B cell (primary cell): ENCODE data around the gene WEE1. TPM values are rescaled to one million over a fixed set of nuclear protein-coding genes. Genes with fewer than 3 reads are reported as not detected.

Experiments
- ATAC-seq: fragments of 200-7000 bp; cut with Tn5 transposase; one replicate; pipeline ENCODE4 v1.10.0; 2021; ENCODE audit warnings: low read depth, mild to moderate bottlenecking, moderate number of reproducible peaks, moderate library complexity
- CTCF ChIA-PET: fragments of 350-600 bp; sonication (Branson Sonifier 250); formaldehyde crosslinking; loops from one replicate; lab custom pipeline; 2021; ENCODE audit warnings: antibody characterized with exemption, inconsistent platforms; lab: Charles Lee
- POLR2A ChIA-PET: fragments of 350-600 bp; sonication (Branson Sonifier 250); formaldehyde crosslinking; loops from one replicate; lab custom pipeline; 2021; ENCODE audit warnings: antibody characterized with exemption; lab: Charles Lee
- DNase-seq: peaks from one replicate; pipeline ENCODE4 v3.0.0; 2013
- H2AFZ ChIP-seq: 2 replicates; pipeline ENCODE4 v1.6.1; 2012; ENCODE audit warnings: mild to moderate bottlenecking, low read depth, low read length; ENCODE audit not compliant: insufficient read depth, poor library complexity, severe bottlenecking
- H3K27ac ChIP-seq, 2 donors: 1 replicate in 1 of 2; 2 replicates in 1 of 2; pipeline ENCODE4 v1.5.1; 2012 to 2013; ENCODE audit warnings: low read length in 2 of 2, mild to moderate bottlenecking in 2 of 2, moderate library complexity in 1 of 2
- H3K27me3 ChIP-seq, 4 experiments: fragments of 200-600 bp in 1 of 4; sonication (generic) in 1 of 4; replicated peaks in 1 of 4; 1 replicate in 2 of 4; 2 replicates in 2 of 4; pipeline versions ENCODE4 v1.6.1 to v1.7.0; 2013 to 2016; ENCODE audit warnings: low read length in 3 of 4, mild to moderate bottlenecking in 2 of 4, mixed read lengths in 1 of 4, moderate library complexity in 1 of 4; ENCODE audit not compliant: insufficient read depth in 4 of 4, control insufficient read depth in 3 of 4; ENCODE audit errors: control extremely low read depth in 1 of 4
- H3K36me3 ChIP-seq, 2 experiments: replicated peaks in 1 of 2; 1 replicate in 1 of 2; 2 replicates in 1 of 2; pipeline versions ENCODE4 v1.6.1 to v1.7.1; 2013; ENCODE audit warnings: low read length in 1 of 2; ENCODE audit not compliant: insufficient read depth in 2 of 2, control insufficient read depth in 1 of 2; ENCODE audit errors: control extremely low read depth in 1 of 2, extremely low read depth in 1 of 2
- H3K4me1 ChIP-seq, 2 donors: fragments of 200-600 bp in 1 of 2; sonication (generic) in 1 of 2; 1 replicate in 1 of 2; 2 replicates in 1 of 2; pipeline versions ENCODE4 v1.5.1 to v1.6.1; 2013 to 2017; ENCODE audit warnings: low read length in 2 of 2; ENCODE audit not compliant: control insufficient read depth in 2 of 2, insufficient read depth in 2 of 2
- H3K4me2 ChIP-seq: replicated peaks from 2 replicates; pipeline ENCODE3; 2012; ENCODE audit warnings: mild to moderate bottlenecking, low read depth, low read length; ENCODE audit not compliant: poor library complexity, severe bottlenecking
- H3K4me3 ChIP-seq, 5 experiments: fragments of 200-600 bp in 1 of 5; sonication (generic) in 1 of 5; 1 replicate in 3 of 5; 2 replicates in 2 of 5; pipeline versions ENCODE4 v1.5.1 to v1.7.0; 2011 to 2016; ENCODE audit warnings: low read length in 4 of 5, mild to moderate bottlenecking in 4 of 5, low read depth in 2 of 5, control low read depth in 1 of 5, moderate library complexity in 1 of 5; ENCODE audit not compliant: insufficient read depth in 1 of 5; ENCODE audit errors: control extremely low read depth in 1 of 5, extremely low read depth in 1 of 5
- H3K79me2 ChIP-seq: fragments of 200-600 bp; sonication (generic); one replicate; pipeline ENCODE4 v1.6.0; 2016; ENCODE audit warnings: low read length; ENCODE audit not compliant: control insufficient read depth, insufficient read depth
- H3K9ac ChIP-seq: fragments of 200-600 bp; sonication (generic); 2 replicates; pipeline ENCODE4 v1.6.1; 2017; ENCODE audit warnings: mild to moderate bottlenecking, low read length, moderate library complexity
- H3K9me3 ChIP-seq, 3 donors: one replicate each; pipeline versions ENCODE4 v1.6.1 to v1.7.1; 2013; ENCODE audit warnings: low read length in 2 of 3; ENCODE audit not compliant: control insufficient read depth in 2 of 3, insufficient read depth in 1 of 3; ENCODE audit errors: control extremely low read depth in 1 of 3
- H4K20me1 ChIP-seq: 2 replicates; pipeline ENCODE4 v1.6.0; 2012; ENCODE audit warnings: mild to moderate bottlenecking, low read length; ENCODE audit not compliant: insufficient read depth, control insufficient read depth, poor library complexity, severe bottlenecking
- H3K27ac Mint-ChIP-seq: one replicate; pipeline ENCODE4 v1.8.0; 2021; ENCODE audit warnings: mixed read lengths
- H3K27me3 Mint-ChIP-seq: one replicate; pipeline ENCODE4 v1.8.0; 2021; ENCODE audit warnings: mixed read lengths
- H3K4me1 Mint-ChIP-seq: one replicate; pipeline ENCODE4 v1.8.0; 2021; ENCODE audit warnings: mixed read lengths
- H3K4me3 Mint-ChIP-seq: one replicate; pipeline ENCODE4 v1.8.0; 2021; ENCODE audit warnings: mixed read lengths
- H3K9me3 Mint-ChIP-seq: one replicate; pipeline ENCODE4 v1.8.0; 2022; ENCODE audit warnings: mixed read lengths; ENCODE audit not compliant: insufficient read depth
- CTCF ChIP-seq: fragments of 200-600 bp; IDR thresholded peaks from one replicate; pipeline ENCODE4 v1.8.0; 2022; ENCODE audit warnings: antibody characterized with exemption, mild to moderate bottlenecking
- EZH2 ChIP-seq: IDR thresholded peaks from 2 replicates; pipeline ENCODE4 v1.6.1; 2012; ENCODE audit warnings: borderline replicate concordance, low read depth, mild to moderate bottlenecking, moderate library complexity, low read length; ENCODE audit not compliant: insufficient read depth, poor library complexity, severe bottlenecking
- WGBS: methylation state at CpG from one replicate; pipeline ENCODE4 v1.1.5; 2013; ENCODE audit warnings: missing lambda C conversion rate; ENCODE audit not compliant: insufficient coverage; 5-methylcytosine and 5-hydroxymethylcytosine counted together
- intact Hi-C: fragments of 100-400 bp; cut with micrococcal nuclease; formaldehyde crosslinking; loops from one replicate; pipeline ENCODE4 v1.10.0; 2022
- polyA plus RNA-seq: library from polyadenylated mRNA; depleted of rRNA; stranded (reverse); fragments of >200 nt; gene quantifications from 2 replicates; pipeline ENCODE4 v1.2.3, GENCODE V29; 2012
- total RNA-seq, 2 donors: library from RNA; stranded (reverse); fragments of 120-200 nt in 1 of 2; gene quantifications; 1 replicate in 1 of 2; 2 replicates in 1 of 2; pipeline versions ENCODE4 v1.2.3 to v1.2.4, GENCODE V29; 2013 to 2022

Gene WEE1
- total and polyA plus RNA-seq, 2 donors (not counting 1 experiment from before 2014, with no cell fraction given), result 14.7 to 31.3 TPM

GRCh38 chr11:9596926-9597464, 23.5 kb downstream of the WEE1 start:
- H3K79me2 ChIP-seq, result no peaks in the 10 kb centered on the region
- no peak overlapping the region for H3K27ac Mint-ChIP-seq
- ATAC-seq (no peak), DNase-seq (no peak)
- H3K27me3 Mint-ChIP-seq, result no peaks in the 10 kb centered on the region
- 77% methylated on average over 3 of the region's 4 CpGs for WGBS
- no peaks in the 10 kb centered on the region for H3K9me3 ChIP-seq
- no peaks in the 10 kb centered on the region for H3K27me3 ChIP-seq
- intact Hi-C loops, result no loop called here
- no peak overlapping the region for H3K4me3 ChIP-seq
- peak overlapping the region; percentile 1 for H3K4me2 ChIP-seq
- no peaks in the 10 kb centered on the region for H3K9me3 Mint-ChIP-seq
- CTCF ChIA-PET, result interaction anchor here (1.1 to 8.2 kb wide), 6 partner anchors 15 to 152 kb away, joined by 3 to 95 read pairs (median 14); partner anchors contain the start of gene WEE1
- no peak overlapping the region for H2AFZ ChIP-seq
- peaks cover 40 to 55% of the 10 kb centered on the region in 2 donors for H3K4me1 ChIP-seq
- no peak overlapping the region for H3K27ac ChIP-seq
- H4K20me1 ChIP-seq, result no peaks in the 10 kb centered on the region
- TF ChIP-seq CTCF (no peak), EZH2 (no peak)
- no peak overlapping the region for H3K4me3 Mint-ChIP-seq
- H3K9ac ChIP-seq, result no peak overlapping the region
- POLR2A ChIA-PET, result interaction anchor here (0.6 to 0.7 kb wide), 2 partner anchors 22 to 45 kb away, joined by 3 to 4 read pairs; no protein-coding TSS in a partner anchor
- H3K4me1 Mint-ChIP-seq, result peaks cover 50% of the 10 kb centered on the region
- no peaks in the 10 kb centered on the region for H3K36me3 ChIP-seq

GRCh38 chr11:9600166-9600565, 26.7 kb downstream of the WEE1 start:
- peaks cover 41 to 55% of the 10 kb centered on the region in 2 donors for H3K4me1 ChIP-seq
- Mint-ChIP-seq H3K4me1 (peaks cover 55% of the 10 kb centered on the region), H3K4me3 (peak overlapping the region; percentile 79), H3K9me3 (no peaks in the 10 kb centered on the region), H3K27me3 (no peaks in the 10 kb centered on the region), H3K27ac (peak overlapping the region; percentile 87)
- H3K27me3 ChIP-seq, result no peaks in the 10 kb centered on the region
- no peaks in the 10 kb centered on the region for H4K20me1 ChIP-seq
- POLR2A ChIA-PET, result interaction anchor here (1.4 to 2.0 kb wide), 5 partner anchors 9 to 160 kb away, joined by 5 to 21 read pairs (median 6); partner anchors contain the start of genes SWAP70 and WEE1
- H3K9me3 ChIP-seq, result no peaks in the 10 kb centered on the region
- peaks cover under 1% of the 10 kb centered on the region for H3K79me2 ChIP-seq
- 79% methylated on average over 2 of the region's 2 CpGs for WGBS
- CTCF ChIA-PET, result interaction anchor here (0.8 to 8.2 kb wide), 15 partner anchors 8 to 155 kb away, joined by 3 to 95 read pairs (median 6); no protein-coding TSS in a partner anchor
- H2AFZ ChIP-seq, result peak overlapping the region; percentile 57
- peak overlapping the region; percentile 82 to 85 for H3K27ac ChIP-seq
- no peak for DNase-seq
- no peak for ATAC-seq
- peak overlapping the region; percentile 75 for H3K4me2 ChIP-seq
- intact Hi-C loops, result loop anchor here (2.0 kb wide), 2 partner anchors 27 to 139 kb away; partner anchors contain the start of genes WEE1 and ZNF143
- TF ChIP-seq EZH2 (no peak), CTCF (no peak)
- no peak overlapping the region for H3K9ac ChIP-seq
- H3K36me3 ChIP-seq, result no peaks in the 10 kb centered on the region
- peak overlapping the region in 1 of 5 experiments; percentile 52 for H3K4me3 ChIP-seq
